SK-N-SH treated with all-trans-retinoic acid at 6 μM for 48 hours (cell line): ENCODE measurements around the gene RERE.
A peak's percentile ranks its signal among the peaks of the same experiment; 100 is the strongest.

ENCODE experiments used
- ARNTL ChIP-seq: fragments of 450-650 bp; formaldehyde crosslinking; IDR thresholded peaks from 2 replicates; pipeline ENCODE4 v1.5.0; 2020; ENCODE audit warnings: low read depth, mild to moderate bottlenecking, moderate library complexity, borderline replicate concordance
- CREB5 ChIP-seq: fragments of 250-450 bp; sonication (Bioruptor Pico); IDR thresholded peaks from 2 replicates; pipeline ENCODE4 v1.5.1; 2020; ENCODE audit warnings: low read depth, mild to moderate bottlenecking, moderate library complexity
- CSDC2 ChIP-seq: fragments of 250-450 bp; sonication (Bioruptor Pico); IDR thresholded peaks from 2 replicates; pipeline ENCODE4 v1.5.0; 2020; ENCODE audit warnings: mild to moderate bottlenecking, moderate library complexity
- PATZ1 ChIP-seq: fragments of 250-450 bp; sonication (Bioruptor Pico); IDR thresholded peaks from 2 replicates; pipeline ENCODE4 v1.8.0; 2020; ENCODE audit warnings: mild to moderate bottlenecking, moderate library complexity, borderline replicate concordance
- POU6F1 ChIP-seq: fragments of 250-450 bp; sonication (Bioruptor Pico); IDR thresholded peaks from 2 replicates; pipeline ENCODE4 v1.8.0; 2021; ENCODE audit warnings: low read depth, mild to moderate bottlenecking, moderate library complexity, borderline replicate concordance
- RARB ChIP-seq: fragments of 250-450 bp; sonication (Bioruptor Pico); IDR thresholded peaks from 2 replicates; pipeline ENCODE4 v1.8.0; 2021; ENCODE audit warnings: mild to moderate bottlenecking, moderate library complexity
- SNAI2 ChIP-seq: fragments of 250-450 bp; sonication (Bioruptor Pico); IDR thresholded peaks from 2 replicates; pipeline ENCODE4 v1.5.0; 2020; ENCODE audit warnings: mild to moderate bottlenecking, moderate library complexity
- TCF4 ChIP-seq: fragments of 250-450 bp; sonication (Bioruptor Pico); IDR thresholded peaks from 2 replicates; pipeline ENCODE4 v1.8.0; 2021; ENCODE audit warnings: mild to moderate bottlenecking, moderate library complexity, borderline replicate concordance
- TOX ChIP-seq: fragments of 250-450 bp; sonication (Bioruptor Pico); IDR thresholded peaks from 2 replicates; pipeline ENCODE4 v1.8.0; 2021; ENCODE audit warnings: mild to moderate bottlenecking, moderate library complexity, borderline replicate concordance
- TSHZ2 ChIP-seq: fragments of 250-450 bp; sonication (Bioruptor Pico); IDR thresholded peaks from 2 replicates; pipeline ENCODE4 v1.5.0; 2020; ENCODE audit warnings: mild to moderate bottlenecking, moderate library complexity
- ZFP3 ChIP-seq: fragments of 250-450 bp; sonication (Bioruptor Pico); IDR thresholded peaks from 2 replicates; pipeline ENCODE4 v1.5.0; 2020; ENCODE audit warnings: mild to moderate bottlenecking, moderate library complexity
- ZFP30 ChIP-seq: fragments of 450-650 bp; formaldehyde crosslinking; IDR thresholded peaks from 2 replicates; pipeline ENCODE4 v1.5.0; 2022; ENCODE audit warnings: mild to moderate bottlenecking, moderate library complexity
- ZNF70 ChIP-seq: fragments of 450-650 bp; formaldehyde crosslinking; IDR thresholded peaks from 2 replicates; pipeline ENCODE4 v1.5.0; 2020; ENCODE audit warnings: mild to moderate bottlenecking, moderate library complexity
- ZNF8 ChIP-seq: fragments of 450-650 bp; formaldehyde crosslinking; IDR thresholded peaks from 2 replicates; pipeline ENCODE4 v1.5.0; 2020; ENCODE audit warnings: mild to moderate bottlenecking, moderate library complexity

- TF ChIP-seq PATZ1 (CRISPR knock-in tag) (peak; percentile 94), TOX (peak; percentile 71; the same call in 1 of the 2 replicates), ZNF8 (CRISPR knock-in tag) (peak; percentile 24; the same call in 1 of the 2 replicates), RARB (CRISPR knock-in tag) (no peak), POU6F1 (CRISPR knock-in tag) (no peak), ZFP30 (CRISPR knock-in tag) (0 out of 2 replicates have a peak, but pooled peaks have one; percentile 43), CSDC2 (CRISPR knock-in tag) (peak; percentile 100), ARNTL (no peak), SNAI2 (CRISPR knock-in tag) (peak; percentile 98), ZNF70 (no peak), TSHZ2 (CRISPR knock-in tag) (peak; percentile 65; the same call in 1 of the 2 replicates), ZFP3 (CRISPR knock-in tag) (peak; percentile 90), TCF4 (CRISPR knock-in tag) (peak; percentile 50; the same call in 1 of the 2 replicates), CREB5 (CRISPR knock-in tag) (peak; percentile 93)
Measured at GRCh38 chr1:8625981-8626898, 191.2 kb downstream of the RERE start.
